ENCODE data around the gene TMEM35B.
"Not testable (repeated sequence)": the region's sequence is repeated elsewhere in the genome, so short reads cannot be mapped to it uniquely, and the experiment has no call there.

TMEM35B gene

GRCh38 chr1:34975338-34975737 is 9.8 kb downstream of the TMEM35B start:
- DNase-seq: no peak

GRCh38 chr1:34974626-34975025 is 10.5 kb downstream of the TMEM35B start:
- DNase-seq: no peak

GRCh38 chr1:34973326-34973725 is 11.8 kb downstream of the TMEM35B start:
- no peak for DNase-seq

- DNase-seq: no peak
Measured at GRCh38 chr1:34970829-34971228, 14.3 kb downstream of the TMEM35B start.

GRCh38 chr1:34970220-34970735 is 14.9 kb downstream of the TMEM35B start:
- no peak for DNase-seq

- DNase-seq: not testable (repeated sequence)
Measured at GRCh38 chr1:34968297-34968696, 16.9 kb downstream of the TMEM35B start.

- DNase-seq: not testable (repeated sequence)
Measured at GRCh38 chr1:34967672-34968071, 17.5 kb downstream of the TMEM35B start.

GRCh38 chr1:34965597-34965996 is 19.6 kb downstream of the TMEM35B start:
- DNase-seq: no peak

- no peak for DNase-seq
Measured at GRCh38 chr1:34950428-34950827, 34.7 kb downstream of the TMEM35B start.

GRCh38 chr1:34948739-34949138 is 36.4 kb downstream of the TMEM35B start:
- not testable (repeated sequence) for DNase-seq

- not testable (repeated sequence) for DNase-seq
Measured at GRCh38 chr1:34947641-34948314, 37.4 kb downstream of the TMEM35B start.

- no peak for DNase-seq
Measured at GRCh38 chr1:34946211-34946610, 38.9 kb downstream of the TMEM35B start.

- DNase-seq: not testable (repeated sequence)
Measured at GRCh38 chr1:34941798-34942197, 43.3 kb downstream of the TMEM35B start.

All from midbrain (tissue), 1 donor.